K562 (cell line): ENCODE measurements around the gene UGT3A2.

Experiments used
- BHLHE40 ChIP-seq: IDR thresholded peaks from 2 replicates; pipeline ENCODE4 v1.6.1; 2011; ENCODE audit warnings: low read length, improper control_type of control experiment
- GATA2 ChIP-seq: sonication (generic); formaldehyde crosslinking; IDR thresholded peaks from 2 replicates; pipeline ENCODE4 v1.4.0; 2020; ENCODE audit warnings: mild to moderate bottlenecking, missing genetic modification reagents
- HMG20B ChIP-seq: fragments of 250-450 bp; sonication (Bioruptor Pico); IDR thresholded peaks from 2 replicates; pipeline ENCODE4 v1.5.0; 2021; ENCODE audit warnings: mild to moderate bottlenecking
- MAFF ChIP-seq: IDR thresholded peaks from 2 replicates; pipeline ENCODE4 v1.6.1; 2012; ENCODE audit warnings: low read length, improper control_type of control experiment
- SIN3A ChIP-seq, 2 experiments: fragments of 150-350 bp in 1 of 2; IDR thresholded peaks; 2 replicates each; pipeline ENCODE4 v1.6.1; 2011 to 2016; ENCODE audit warnings: borderline replicate concordance in 2 of 2, low read depth in 2 of 2, low read length in 2 of 2, mild to moderate bottlenecking in 2 of 2, moderate library complexity in 2 of 2; ENCODE audit not compliant: control insufficient read depth in 1 of 2
- SMARCC2 ChIP-seq: fragments of 450-650 bp; IDR thresholded peaks from 2 replicates; pipeline ENCODE4 v1.6.1; 2017; ENCODE audit warnings: antibody characterized with exemption, moderate library complexity, mild to moderate bottlenecking, low read depth
- SREBF1 ChIP-seq: fragments of 150-350 bp; IDR thresholded peaks from 2 replicates; pipeline ENCODE4 v1.6.1; 2014; ENCODE audit warnings: antibody characterized with exemption, low read depth, low read length, borderline replicate concordance
- STAT5B ChIP-seq: fragments of 250-450 bp; sonication (Bioruptor Pico); IDR thresholded peaks from 2 replicates; pipeline ENCODE4 v1.8.0; 2021; ENCODE audit warnings: mild to moderate bottlenecking, inconsistent platforms
- TCF7 ChIP-seq: sonication (generic); IDR thresholded peaks from 2 replicates; pipeline ENCODE4 v1.6.1; 2016; ENCODE audit warnings: antibody characterized with exemption, borderline replicate concordance
- TEAD1 ChIP-seq, 2 experiments: fragments of 450-650 bp in 1 of 2; sonication (generic) in 1 of 2; formaldehyde crosslinking; IDR thresholded peaks; 2 replicates each; pipeline versions ENCODE4 v1.4.0 to v1.8.0; 2020 to 2022; ENCODE audit warnings: mild to moderate bottlenecking in 2 of 2, missing genetic modification reagents in 1 of 2
- ZFP36 ChIP-seq: fragments of 150-350 bp; IDR thresholded peaks from 2 replicates; pipeline ENCODE4 v1.6.1; 2018; ENCODE audit warnings: low read length, low read depth; ENCODE audit not compliant: partially characterized antibody
- ZNF707 ChIP-seq: fragments of 250-450 bp; sonication (Bioruptor Pico); conservative IDR thresholded peaks from 2 replicates; pipeline ENCODE4 v1.8.0; 2022; ENCODE audit warnings: inconsistent platforms, mild to moderate bottlenecking, moderate library complexity
- TF ChIP-seq, protein P1 (sequence below): fragments of 250-450 bp; sonication (Bioruptor Pico); IDR thresholded peaks from 2 replicates; pipeline ENCODE4 v1.6.1; 2021; ENCODE audit warnings: mild to moderate bottlenecking
- TF ChIP-seq, protein P2 (sequence below), 3 experiments: IDR thresholded peaks in 2 of 3; conservative IDR thresholded peaks in 1 of 3; 2 replicates each; pipeline ENCODE4 v1.5.1; 2011 to 2012; ENCODE audit warnings: low read length in 3 of 3, mild to moderate bottlenecking in 3 of 3, control low read depth in 2 of 3, improper control_type of control experiment in 1 of 3, inconsistent platforms in 1 of 3, low read depth in 1 of 3, mixed read lengths in 1 of 3, moderate library complexity in 1 of 3; ENCODE audit not compliant: insufficient read depth in 2 of 3

DNA sequence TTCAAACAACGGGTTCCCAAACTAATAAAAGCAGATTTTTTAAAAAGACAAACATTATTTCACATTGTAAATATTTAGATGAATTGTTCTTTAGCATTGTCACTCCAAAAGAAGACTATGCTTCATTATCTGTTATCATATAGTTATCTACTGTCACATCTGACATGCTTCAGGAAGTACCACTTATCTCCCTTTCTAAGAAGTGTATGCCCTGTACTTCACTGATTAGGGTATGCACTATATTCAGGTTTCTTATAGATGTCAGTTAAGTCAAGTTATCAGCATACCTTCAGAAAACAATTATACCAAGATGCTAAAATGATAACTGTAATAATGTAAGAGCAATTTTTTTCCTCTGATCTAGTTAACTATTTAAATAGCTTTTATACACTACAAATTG, 44.6 kb upstream of the UGT3A2 start:
- TF ChIP-seq MAFF, result no peak
- no peak for TF ChIP-seq TEAD1 (CRISPR knock-in tag; IDR thresholded peaks at IDR 0.05)
- TF ChIP-seq BHLHE40, result no peak
- no peak for TF ChIP-seq SIN3A (IDR thresholded peaks at IDR 0.05; ENCODE audit: borderline replicate concordance in 2 of 2, control insufficient read depth in 1 of 2, low read depth in 2 of 2, low read length in 2 of 2)
- TF ChIP-seq SREBF1, result no peak
- no peak for TF ChIP-seq ZFP36
- TF ChIP-seq, protein P1, sequence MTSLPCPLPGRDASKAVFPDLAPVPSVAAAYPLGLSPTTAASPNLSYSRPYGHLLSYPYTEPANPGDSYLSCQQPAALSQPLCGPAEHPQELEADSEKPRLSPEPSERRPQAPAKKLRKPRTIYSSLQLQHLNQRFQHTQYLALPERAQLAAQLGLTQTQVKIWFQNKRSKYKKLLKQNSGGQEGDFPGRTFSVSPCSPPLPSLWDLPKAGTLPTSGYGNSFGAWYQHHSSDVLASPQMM, result no peak
- no peak for TF ChIP-seq TCF7
- TF ChIP-seq, protein P2, sequence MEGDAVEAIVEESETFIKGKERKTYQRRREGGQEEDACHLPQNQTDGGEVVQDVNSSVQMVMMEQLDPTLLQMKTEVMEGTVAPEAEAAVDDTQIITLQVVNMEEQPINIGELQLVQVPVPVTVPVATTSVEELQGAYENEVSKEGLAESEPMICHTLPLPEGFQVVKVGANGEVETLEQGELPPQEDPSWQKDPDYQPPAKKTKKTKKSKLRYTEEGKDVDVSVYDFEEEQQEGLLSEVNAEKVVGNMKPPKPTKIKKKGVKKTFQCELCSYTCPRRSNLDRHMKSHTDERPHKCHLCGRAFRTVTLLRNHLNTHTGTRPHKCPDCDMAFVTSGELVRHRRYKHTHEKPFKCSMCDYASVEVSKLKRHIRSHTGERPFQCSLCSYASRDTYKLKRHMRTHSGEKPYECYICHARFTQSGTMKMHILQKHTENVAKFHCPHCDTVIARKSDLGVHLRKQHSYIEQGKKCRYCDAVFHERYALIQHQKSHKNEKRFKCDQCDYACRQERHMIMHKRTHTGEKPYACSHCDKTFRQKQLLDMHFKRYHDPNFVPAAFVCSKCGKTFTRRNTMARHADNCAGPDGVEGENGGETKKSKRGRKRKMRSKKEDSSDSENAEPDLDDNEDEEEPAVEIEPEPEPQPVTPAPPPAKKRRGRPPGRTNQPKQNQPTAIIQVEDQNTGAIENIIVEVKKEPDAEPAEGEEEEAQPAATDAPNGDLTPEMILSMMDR (IDR thresholded peaks at IDR 0.05 in 2 of 3, conservative IDR thresholded peaks at IDR 0.05 in 1 of 3; ENCODE audit: insufficient read depth in 2 of 3, low read depth in 1 of 3, low read length in 3 of 3), result no peak
- TF ChIP-seq STAT5B (CRISPR knock-in tag), result no peak
- no peak for TF ChIP-seq ZNF707 (CRISPR knock-in tag)
- TF ChIP-seq GATA2, result no peak
- TF ChIP-seq SMARCC2, result peak; percentile 47; the same call in 1 of the 2 replicates
- no peak for TF ChIP-seq HMG20B (CRISPR knock-in tag)
